ENCODE measurements around the gene KIFC3. TPM values are rescaled to one million over a fixed set of nuclear protein-coding genes. Genes with fewer than 3 reads are reported as not detected.

Gene KIFC3
- total RNA-seq, 4 donors from 2014 or later: 50.9 to 87.0 (median 60.2) TPM

DNA sequence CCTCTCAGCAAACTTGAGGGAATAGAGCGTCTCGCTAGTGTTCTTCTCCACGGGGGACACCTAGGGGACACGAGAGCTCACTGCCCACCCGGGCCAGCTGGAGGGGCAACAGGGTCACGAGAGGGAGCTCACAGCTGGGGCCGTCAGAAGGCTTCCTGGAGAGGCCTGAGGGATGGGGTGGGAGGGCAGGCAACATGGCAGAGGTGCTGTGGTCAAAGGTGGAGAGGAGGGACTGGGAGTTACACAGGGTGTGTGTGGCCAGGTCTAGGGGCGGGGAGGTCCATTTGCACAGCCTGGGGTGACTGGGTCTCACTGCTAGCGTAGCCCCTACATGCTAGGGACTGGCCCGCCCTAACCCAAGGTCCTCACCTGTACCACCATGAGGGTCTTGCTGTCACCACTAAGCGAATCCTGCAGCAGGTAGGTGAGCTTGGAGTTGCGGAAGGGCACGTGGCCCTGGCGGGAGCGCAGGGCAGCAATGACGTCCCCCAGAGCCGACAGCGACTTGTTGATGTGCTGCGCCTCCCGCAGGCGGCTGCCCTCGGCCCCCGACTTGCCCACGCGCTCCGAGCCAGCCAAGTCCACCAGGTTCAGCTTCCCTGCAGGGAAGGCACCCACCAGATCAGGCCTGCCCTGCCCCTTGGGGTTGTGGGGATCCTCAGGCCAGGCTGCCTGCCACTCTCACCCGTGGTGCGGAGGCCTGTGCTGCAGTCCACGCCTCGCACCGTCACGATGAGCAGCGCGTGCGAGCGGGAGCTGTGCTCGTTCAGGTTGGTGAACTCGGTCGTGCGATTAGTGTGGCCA, 41.7 kb downstream of the KIFC3 start:
- no peaks in the 10 kb centered on the region for H3K9me3 ChIP-seq
- H3K4me3 ChIP-seq: no peak overlapping the region
- H3K36me3 ChIP-seq: peaks cover 0 to 93% (median 0%) of the 10 kb centered on the region in 3 donors
- peaks cover 0 to 31% (median 1%) of the 10 kb centered on the region in 4 donors for H3K4me1 ChIP-seq
- no peaks in the 10 kb centered on the region for H3K27me3 ChIP-seq
- WGBS, 2 donors: 82 to 87% methylated on average over 37 to 40 of the region's 40 CpGs
- H3K27ac ChIP-seq: no peak overlapping the region
- DNase-seq (ENCODE audit: low spot score in 2 of 2): no peak
- TF ChIP-seq POLR2A (IDR thresholded peaks at IDR 0.05) (no peak), EP300 (IDR thresholded peaks at IDR 0.05) (no peak)
- TF ChIP-seq, protein P1, sequence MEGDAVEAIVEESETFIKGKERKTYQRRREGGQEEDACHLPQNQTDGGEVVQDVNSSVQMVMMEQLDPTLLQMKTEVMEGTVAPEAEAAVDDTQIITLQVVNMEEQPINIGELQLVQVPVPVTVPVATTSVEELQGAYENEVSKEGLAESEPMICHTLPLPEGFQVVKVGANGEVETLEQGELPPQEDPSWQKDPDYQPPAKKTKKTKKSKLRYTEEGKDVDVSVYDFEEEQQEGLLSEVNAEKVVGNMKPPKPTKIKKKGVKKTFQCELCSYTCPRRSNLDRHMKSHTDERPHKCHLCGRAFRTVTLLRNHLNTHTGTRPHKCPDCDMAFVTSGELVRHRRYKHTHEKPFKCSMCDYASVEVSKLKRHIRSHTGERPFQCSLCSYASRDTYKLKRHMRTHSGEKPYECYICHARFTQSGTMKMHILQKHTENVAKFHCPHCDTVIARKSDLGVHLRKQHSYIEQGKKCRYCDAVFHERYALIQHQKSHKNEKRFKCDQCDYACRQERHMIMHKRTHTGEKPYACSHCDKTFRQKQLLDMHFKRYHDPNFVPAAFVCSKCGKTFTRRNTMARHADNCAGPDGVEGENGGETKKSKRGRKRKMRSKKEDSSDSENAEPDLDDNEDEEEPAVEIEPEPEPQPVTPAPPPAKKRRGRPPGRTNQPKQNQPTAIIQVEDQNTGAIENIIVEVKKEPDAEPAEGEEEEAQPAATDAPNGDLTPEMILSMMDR (IDR thresholded peaks at IDR 0.05): no peak

DNA sequence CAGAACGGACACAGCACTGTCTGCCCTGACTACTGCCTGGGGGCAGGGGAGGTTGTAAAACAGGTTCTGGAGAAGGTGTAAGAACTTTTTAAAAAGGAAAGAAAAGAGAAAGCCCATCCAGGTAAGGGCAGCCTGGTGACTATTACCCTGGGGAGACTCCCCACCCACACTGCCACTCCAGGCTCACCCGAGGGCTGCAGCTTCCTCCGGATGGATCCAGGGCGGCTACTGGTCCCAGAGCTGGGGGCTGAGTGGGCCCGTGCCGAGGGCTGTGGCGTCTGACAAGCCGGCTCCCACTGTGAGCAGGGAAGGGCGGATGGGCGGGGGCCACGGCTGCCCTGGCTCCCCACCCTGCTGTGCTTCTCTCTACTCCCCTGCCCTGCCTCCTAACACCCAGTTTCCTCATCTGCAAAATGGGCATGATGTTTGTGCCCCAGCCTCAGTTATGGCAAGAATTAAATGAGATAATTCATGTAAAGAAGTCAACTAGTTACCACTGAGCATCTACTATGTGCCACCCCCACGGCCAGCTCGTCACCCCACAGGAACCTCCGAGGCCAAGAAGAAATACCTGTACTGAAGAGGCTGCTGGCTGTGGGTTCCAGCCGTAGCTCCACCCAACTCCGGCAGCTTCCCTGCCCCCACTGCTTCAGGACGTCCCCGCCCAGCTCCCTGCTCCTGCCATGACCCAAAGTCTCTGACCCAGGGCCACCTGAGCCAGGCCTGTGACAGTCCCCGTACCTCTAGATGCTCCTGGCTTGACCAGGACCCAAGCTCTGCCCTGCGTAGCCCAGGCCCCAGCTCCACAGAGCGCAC, 42.5 kb downstream of the KIFC3 start:
- peaks cover 0 to 30% (median 1%) of the 10 kb centered on the region in 4 donors for H3K4me1 ChIP-seq
- TF ChIP-seq EP300 (IDR thresholded peaks at IDR 0.05): no peak
- TF ChIP-seq, protein P1 (IDR thresholded peaks at IDR 0.05): no peak
- TF ChIP-seq POLR2A (IDR thresholded peaks at IDR 0.05): no peak
- no peak overlapping the region for H3K4me3 ChIP-seq
- 83% methylated on average over 21 of the region's 21 CpGs for WGBS, 2 donors
- DNase-seq (ENCODE audit: low spot score in 2 of 2): no peak
- H3K9me3 ChIP-seq: no peaks in the 10 kb centered on the region
- peaks cover 0 to 94% (median 0%) of the 10 kb centered on the region in 3 donors for H3K36me3 ChIP-seq
- H3K27ac ChIP-seq: peak overlapping the region in 1 of 4 donors; percentile 65
- H3K27me3 ChIP-seq: no peaks in the 10 kb centered on the region

DNA sequence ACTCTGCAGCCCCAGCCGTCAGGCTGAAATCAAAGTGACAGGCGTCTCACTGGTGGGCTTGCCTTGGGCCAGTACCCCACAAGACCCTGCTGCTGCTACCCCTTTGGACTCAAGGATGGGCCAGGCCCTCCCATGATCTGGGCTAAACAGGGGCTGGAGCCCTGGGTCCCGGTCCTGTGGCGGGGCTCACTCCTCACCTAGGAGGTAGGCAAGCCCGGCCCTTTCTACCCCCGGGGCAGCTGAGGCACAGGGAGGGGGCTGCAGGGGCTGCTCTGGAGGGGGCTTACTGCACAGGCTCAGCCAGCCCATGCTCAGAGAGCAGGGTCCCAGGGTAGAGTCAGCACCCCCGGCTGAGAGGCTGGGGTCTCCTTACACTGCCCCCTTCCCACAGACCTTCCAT, 43.2 kb downstream of the KIFC3 start:
- H3K27me3 ChIP-seq: no peaks in the 10 kb centered on the region
- H3K27ac ChIP-seq: peak overlapping the region in 2 of 4 donors; percentile 6 to 65

DNA sequence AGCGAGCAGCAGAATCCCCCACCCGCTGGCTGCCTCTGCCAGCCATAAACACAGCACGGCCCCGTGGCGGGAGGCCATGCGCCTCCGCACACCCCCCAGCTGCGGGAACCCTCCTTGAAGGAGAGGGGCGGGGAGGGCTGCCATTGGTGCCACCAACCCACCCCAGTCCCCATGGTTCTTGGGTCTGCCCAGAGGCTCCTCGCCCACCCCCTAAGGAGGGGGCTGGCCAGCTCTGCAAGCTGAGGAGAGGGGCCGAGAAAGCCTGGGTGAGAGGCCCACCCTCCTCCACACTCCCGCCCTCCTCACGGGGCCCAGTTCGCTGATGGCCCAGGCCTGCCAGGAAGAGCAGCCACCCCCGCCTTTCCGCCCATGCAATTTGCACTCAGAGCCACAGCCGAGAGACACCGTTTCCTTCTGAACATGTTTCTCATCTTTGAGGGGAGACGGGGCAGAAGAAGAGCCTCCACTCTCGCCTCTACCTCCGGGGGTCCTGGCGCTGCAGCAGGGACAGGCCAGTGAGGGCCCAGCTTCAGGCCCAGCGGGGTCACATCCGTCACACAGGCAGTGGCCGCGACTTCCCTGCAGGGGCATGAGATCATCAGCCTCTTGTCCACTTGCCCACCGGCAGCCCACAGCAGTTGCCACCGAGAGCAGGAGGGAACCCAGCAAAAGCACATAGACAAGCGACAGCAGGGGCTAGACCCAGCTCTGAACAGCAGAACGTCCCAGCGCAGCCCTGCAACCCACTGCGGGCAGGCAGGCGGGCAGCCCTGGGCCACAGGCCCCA, 43.8 kb downstream of the KIFC3 start:
- 65 to 66% methylated on average over 26 of the region's 33 CpGs for WGBS, 2 donors
- no peaks in the 10 kb centered on the region for H3K9me3 ChIP-seq
- H3K27me3 ChIP-seq: no peaks in the 10 kb centered on the region
- H3K36me3 ChIP-seq: peaks cover 0 to 95% (median 0%) of the 10 kb centered on the region in 3 donors
- H3K4me3 ChIP-seq: no peak overlapping the region
- H3K4me1 ChIP-seq: peaks cover 0 to 24% (median 1%) of the 10 kb centered on the region in 4 donors
- peak overlapping the region in 2 of 4 donors; percentile 65 to 75 for H3K27ac ChIP-seq
- no peak for DNase-seq (ENCODE audit: low spot score in 2 of 2)
- TF ChIP-seq EP300 (IDR thresholded peaks at IDR 0.05) (no peak), POLR2A (IDR thresholded peaks at IDR 0.05) (no peak)
- TF ChIP-seq, protein P1 (IDR thresholded peaks at IDR 0.05): no peak

More for the DNA sequence above, 43.2 kb downstream of the KIFC3 start:
- WGBS, 2 donors: 63 to 84% methylated on average over 1 to 7 of the region's 7 CpGs
- TF ChIP-seq, protein P1 (IDR thresholded peaks at IDR 0.05): no peak
- TF ChIP-seq POLR2A (IDR thresholded peaks at IDR 0.05) (no peak), EP300 (IDR thresholded peaks at IDR 0.05) (no peak)
- DNase-seq (ENCODE audit: low spot score in 2 of 2): no peak
- Histone ChIP-seq H3K36me3 (peaks cover 0 to 95% (median 0%) of the 10 kb centered on the region in 3 donors), H3K4me1 (peaks cover 0 to 24% (median 1%) of the 10 kb centered on the region in 4 donors), H3K4me3 (no peak overlapping the region), H3K9me3 (no peaks in the 10 kb centered on the region)
